Thyroid gland (tissue), 4 donors: ENCODE results near the gene ITGAD. TPM values are rescaled to one million over a fixed set of nuclear protein-coding genes. Genes with fewer than 3 reads are reported as not detected.

Experiments
- DNase-seq, 2 donors: peaks; one replicate each; pipeline ENCODE4 v3.0.0-alpha.2; 2019
- H3K27ac ChIP-seq, 3 donors: fragments of 200-600 bp; sonication (generic); 1 replicate in 2 of 3; 2 replicates in 1 of 3; pipeline ENCODE4 v1.5.1; 2016 to 2019; ENCODE audit warnings: mild to moderate bottlenecking in 1 of 3, moderate library complexity in 1 of 3
- H3K27me3 ChIP-seq: fragments of 200-600 bp; sonication (generic); one replicate; pipeline ENCODE4 v1.5.1; 2019
- H3K36me3 ChIP-seq, 2 donors: fragments of 200-600 bp; sonication (generic); one replicate each; pipeline ENCODE4 v1.5.1; 2016 to 2019
- H3K4me1 ChIP-seq, 2 donors: fragments of 200-600 bp; sonication (generic); one replicate each; pipeline ENCODE4 v1.5.1; 2017 to 2019
- H3K4me3 ChIP-seq, 3 donors: fragments of 200-600 bp; sonication (generic); replicated peaks in 1 of 3; 1 replicate in 2 of 3; 2 replicates in 1 of 3; pipeline ENCODE4 v1.5.1; 2016; ENCODE audit warnings: mild to moderate bottlenecking in 1 of 3
- H3K9me3 ChIP-seq: fragments of 200-600 bp; sonication (generic); one replicate; pipeline ENCODE4 v1.5.1; 2017
- POLR2A ChIP-seq, 2 donors: fragments of 450-650 bp; IDR thresholded peaks; one replicate each; pipeline ENCODE4 v1.6.1; 2017; ENCODE audit warnings: antibody characterized with exemption in 2 of 2, mild to moderate bottlenecking in 2 of 2, moderate library complexity in 1 of 2
- WGBS, 2 donors: methylation state at CpG; one replicate each; pipeline ENCODE4 v1.1.5; 2017; 5-methylcytosine and 5-hydroxymethylcytosine counted together
- intact Hi-C: fragments of 100-400 bp; cut with DNase I; formaldehyde crosslinking; loops from one replicate; pipeline ENCODE4 v1.15.1; 2023
- total RNA-seq, 4 donors: library from RNA; depleted of rRNA; stranded (reverse); fragments of >200 nt; gene quantifications; one replicate each; pipeline ENCODE4 v1.2.3, GENCODE V29; 2016
- TF ChIP-seq, protein P1 (sequence below), 6 experiments: fragments of 200-600 bp in 3 of 6; fragments of 450-650 bp in 3 of 6; sonication (generic) in 3 of 6; IDR thresholded peaks; one replicate each; pipeline ENCODE4 v1.5.1; 2016 to 2019; ENCODE audit warnings: antibody characterized with exemption in 6 of 6, mild to moderate bottlenecking in 2 of 6, inconsistent platforms in 1 of 6, moderate library complexity in 1 of 6

ITGAD gene
- total RNA-seq, 4 donors from 2014 or later = not detected

DNA sequence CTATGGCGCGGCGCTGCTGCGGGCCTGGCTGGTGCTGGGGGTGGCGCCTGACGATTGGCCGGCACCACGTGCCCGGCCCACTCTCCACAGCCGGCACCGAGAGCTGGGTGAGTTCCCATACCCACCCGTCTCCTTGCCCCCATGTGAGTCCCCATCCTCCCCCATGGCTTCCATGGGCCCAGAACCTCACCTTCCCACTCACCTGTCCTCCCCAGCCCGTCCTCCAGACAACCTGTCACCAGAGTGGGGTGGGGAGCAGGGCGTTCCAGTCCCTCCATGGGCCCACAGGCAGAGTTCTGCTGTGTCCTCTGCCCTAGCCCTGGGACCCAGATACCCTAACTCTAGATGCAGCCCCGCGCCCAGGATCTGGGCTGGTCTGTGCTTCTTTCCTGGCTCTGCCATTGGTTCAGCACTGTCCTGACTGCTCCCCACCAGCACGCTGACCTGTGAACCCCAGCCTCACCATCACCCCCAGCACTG lies 71.7 kb downstream of the ITGAD start:
- H3K4me3 ChIP-seq = no peak overlapping the region
- intact Hi-C loops = loop anchor here (10.0 kb wide), 1 partner anchor 280 kb away; the partner anchor contains the start of gene FUS
- peaks cover 6 to 9% of the 10 kb centered on the region in 2 donors for H3K4me1 ChIP-seq
- no peaks in the 10 kb centered on the region for H3K9me3 ChIP-seq
- WGBS, 2 donors = 94 to 96% methylated on average over 6 to 11 of the region's 17 CpGs
- peaks cover 22 to 23% of the 10 kb centered on the region in 2 donors for H3K36me3 ChIP-seq
- no peak for DNase-seq
- TF ChIP-seq, protein P1, sequence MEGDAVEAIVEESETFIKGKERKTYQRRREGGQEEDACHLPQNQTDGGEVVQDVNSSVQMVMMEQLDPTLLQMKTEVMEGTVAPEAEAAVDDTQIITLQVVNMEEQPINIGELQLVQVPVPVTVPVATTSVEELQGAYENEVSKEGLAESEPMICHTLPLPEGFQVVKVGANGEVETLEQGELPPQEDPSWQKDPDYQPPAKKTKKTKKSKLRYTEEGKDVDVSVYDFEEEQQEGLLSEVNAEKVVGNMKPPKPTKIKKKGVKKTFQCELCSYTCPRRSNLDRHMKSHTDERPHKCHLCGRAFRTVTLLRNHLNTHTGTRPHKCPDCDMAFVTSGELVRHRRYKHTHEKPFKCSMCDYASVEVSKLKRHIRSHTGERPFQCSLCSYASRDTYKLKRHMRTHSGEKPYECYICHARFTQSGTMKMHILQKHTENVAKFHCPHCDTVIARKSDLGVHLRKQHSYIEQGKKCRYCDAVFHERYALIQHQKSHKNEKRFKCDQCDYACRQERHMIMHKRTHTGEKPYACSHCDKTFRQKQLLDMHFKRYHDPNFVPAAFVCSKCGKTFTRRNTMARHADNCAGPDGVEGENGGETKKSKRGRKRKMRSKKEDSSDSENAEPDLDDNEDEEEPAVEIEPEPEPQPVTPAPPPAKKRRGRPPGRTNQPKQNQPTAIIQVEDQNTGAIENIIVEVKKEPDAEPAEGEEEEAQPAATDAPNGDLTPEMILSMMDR (IDR thresholded peaks at IDR 0.05) = no peak
- TF ChIP-seq POLR2A (IDR thresholded peaks at IDR 0.05) = no peak
- no peak overlapping the region for H3K27ac ChIP-seq
- no peaks in the 10 kb centered on the region for H3K27me3 ChIP-seq

DNA sequence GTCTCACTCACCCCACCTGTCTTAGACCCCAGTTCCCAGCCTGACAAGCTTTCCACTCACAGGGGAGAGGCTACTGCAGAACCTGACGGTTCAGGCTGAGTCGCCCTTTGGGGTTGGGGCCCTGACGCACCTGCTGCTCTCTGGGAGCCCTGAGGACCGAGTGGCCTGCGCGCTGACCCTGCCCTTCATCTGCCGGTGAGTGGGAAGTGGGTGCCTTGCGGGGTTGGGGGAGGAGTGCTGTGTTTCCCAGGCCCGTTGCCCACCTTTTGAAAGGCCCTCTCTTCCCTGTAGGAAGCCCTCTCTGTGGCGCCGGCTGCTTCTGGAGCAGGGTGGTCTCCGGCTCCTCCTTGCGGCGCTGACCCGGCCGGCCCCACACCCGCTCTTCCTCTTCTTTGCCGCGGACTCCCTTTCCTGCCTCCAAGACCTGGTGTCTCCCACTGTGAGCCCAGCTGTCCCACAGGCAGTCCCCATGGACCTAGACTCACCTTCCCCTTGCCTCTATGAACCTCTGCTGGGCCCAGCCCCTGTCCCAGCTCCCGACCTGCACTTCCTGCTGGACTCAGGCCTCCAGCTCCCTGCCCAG lies 72.7 kb downstream of the ITGAD start:
- H3K9me3 ChIP-seq = no peaks in the 10 kb centered on the region
- TF ChIP-seq POLR2A (IDR thresholded peaks at IDR 0.05) = no peak
- TF ChIP-seq, protein P1 (IDR thresholded peaks at IDR 0.05) = no peak
- H3K27me3 ChIP-seq = no peaks in the 10 kb centered on the region
- intact Hi-C loops = loop anchor here (10.0 kb wide), 1 partner anchor 281 kb away; the partner anchor contains the start of gene FUS
- no peak overlapping the region for H3K27ac ChIP-seq
- H3K4me1 ChIP-seq = no peaks in the 10 kb centered on the region
- WGBS, 2 donors = 93 to 96% methylated on average over 13 to 20 of the region's 20 CpGs
- H3K36me3 ChIP-seq = peaks cover 22 to 23% of the 10 kb centered on the region in 2 donors
- no peak for DNase-seq
- no peak overlapping the region for H3K4me3 ChIP-seq

DNA sequence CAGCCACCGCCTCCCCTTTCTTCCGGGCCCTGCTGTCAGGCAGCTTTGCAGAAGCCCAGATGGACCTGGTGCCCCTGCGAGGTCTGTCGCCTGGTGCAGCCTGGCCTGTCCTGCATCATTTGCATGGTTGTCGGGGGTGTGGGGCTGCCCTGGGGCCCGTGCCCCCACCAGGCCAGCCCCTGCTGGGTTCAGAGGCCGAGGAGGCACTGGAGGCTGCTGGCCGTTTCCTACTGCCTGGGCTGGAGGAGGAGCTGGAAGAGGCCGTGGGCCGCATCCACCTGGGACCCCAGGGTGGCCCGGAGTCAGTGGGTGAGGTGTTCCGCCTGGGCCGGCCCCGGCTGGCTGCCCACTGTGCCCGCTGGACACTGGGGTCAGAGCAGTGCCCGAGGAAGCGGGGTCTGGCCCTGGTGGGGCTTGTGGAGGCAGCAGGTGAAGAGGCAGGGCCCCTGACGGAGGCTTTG lies 73.3 kb downstream of the ITGAD start:
- Histone ChIP-seq H3K27ac (no peak overlapping the region), H3K4me1 (peaks cover 0 to 5% of the 10 kb centered on the region in 2 donors), H3K9me3 (no peaks in the 10 kb centered on the region), H3K27me3 (no peaks in the 10 kb centered on the region), H3K4me3 (no peak overlapping the region), H3K36me3 (peaks cover 22 to 23% of the 10 kb centered on the region in 2 donors)
- TF ChIP-seq, protein P1 (IDR thresholded peaks at IDR 0.05) = no peak
- no peak for TF ChIP-seq POLR2A (IDR thresholded peaks at IDR 0.05)
- no peak for DNase-seq
- WGBS, 2 donors = 95 to 97% methylated on average over 6 to 18 of the region's 18 CpGs
- intact Hi-C loops = loop anchor here (10.0 kb wide), 1 partner anchor 282 kb away; the partner anchor contains the start of gene FUS

DNA sequence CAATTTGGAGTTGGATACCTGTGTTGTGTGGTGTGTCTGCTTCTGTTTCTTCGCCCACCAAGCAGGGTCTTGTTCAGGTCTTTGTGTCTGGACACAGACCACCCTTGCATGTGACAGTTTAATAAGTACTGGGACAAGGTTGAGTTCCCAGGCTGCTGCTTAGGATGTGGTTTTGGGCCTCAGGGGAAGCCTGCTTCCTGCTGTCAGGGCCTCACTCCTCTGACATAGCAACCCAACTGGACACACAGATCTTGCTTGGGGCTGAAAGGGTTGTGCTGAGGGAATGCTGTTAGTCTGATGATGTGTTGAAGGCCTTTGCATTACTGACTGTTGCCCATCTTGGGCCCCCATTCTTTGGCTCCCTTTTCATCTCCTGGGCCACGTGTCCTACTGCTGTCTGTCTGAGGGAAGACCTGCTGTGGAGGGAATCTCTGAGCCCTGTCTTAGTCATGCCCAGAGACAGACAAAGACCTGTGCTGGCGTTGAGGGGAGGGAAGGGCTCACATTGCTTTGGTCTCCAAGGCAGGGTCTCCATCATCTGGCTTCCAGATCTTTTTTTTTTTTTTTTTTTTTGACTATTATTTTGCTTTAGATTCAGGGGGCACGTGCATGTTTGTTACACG lies 74.1 kb downstream of the ITGAD start:
- Histone ChIP-seq H3K9me3 (no peaks in the 10 kb centered on the region), H3K4me1 (peaks cover 1 to 11% of the 10 kb centered on the region in 2 donors), H3K36me3 (peaks cover 17 to 23% of the 10 kb centered on the region in 2 donors), H3K27me3 (no peaks in the 10 kb centered on the region), H3K4me3 (no peak overlapping the region), H3K27ac (no peak overlapping the region)
- no peak for DNase-seq
- no peak for TF ChIP-seq POLR2A (IDR thresholded peaks at IDR 0.05)
- TF ChIP-seq, protein P1 (IDR thresholded peaks at IDR 0.05) = no peak
- WGBS, 2 donors = 81 to 92% methylated on average over 5 of the region's 5 CpGs
- intact Hi-C loops = loop anchor here (10.0 kb wide), 1 partner anchor 282 kb away; the partner anchor contains the start of gene FUS

DNA sequence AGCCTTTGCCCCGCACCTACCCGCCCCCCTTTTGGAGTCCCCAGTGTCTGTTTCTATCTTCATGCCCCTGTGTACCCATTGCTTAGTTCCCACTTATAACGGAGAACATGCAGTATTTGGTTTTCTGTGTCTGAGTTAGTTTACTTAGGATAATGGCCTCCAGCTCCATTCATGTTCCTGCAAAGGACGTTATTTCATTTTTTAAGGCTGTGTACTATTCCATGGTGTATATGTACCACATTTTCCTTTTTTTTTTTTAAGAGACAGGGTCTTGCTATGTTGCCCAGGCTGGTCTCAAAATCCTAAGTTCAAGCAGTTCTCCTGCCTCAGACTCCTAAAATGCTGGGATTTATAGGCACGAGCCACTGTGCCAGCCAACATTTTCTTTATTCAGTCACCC lies 74.7 kb downstream of the ITGAD start:
- Histone ChIP-seq H3K27ac (no peak overlapping the region), H3K4me3 (no peak overlapping the region), H3K36me3 (peaks cover 11 to 19% of the 10 kb centered on the region in 2 donors), H3K9me3 (no peaks in the 10 kb centered on the region), H3K27me3 (no peaks in the 10 kb centered on the region), H3K4me1 (peaks cover 7 to 17% of the 10 kb centered on the region in 2 donors)
- intact Hi-C loops = loop anchor here (10.0 kb wide), 1 partner anchor 283 kb away; the partner anchor contains the start of gene FUS
- no peak for DNase-seq
- TF ChIP-seq, protein P1 (IDR thresholded peaks at IDR 0.05) = no peak
- TF ChIP-seq POLR2A (IDR thresholded peaks at IDR 0.05) = no peak
- 88 to 96% methylated on average over 5 of the region's 5 CpGs for WGBS, 2 donors
